Measurements from ENCODE around the gene RNF152.

The RNF152 gene

GRCh38 chr18:61892683-61893308 lies at the start of gene RNF152:
TSS of gene RNF152 (minus strand) at chr18:61893007. CDS start at chr18:61816463, 76,544 bp downstream.
- DNase-seq = peak in 25 of 58 donors; percentile 8 to 61 (median 27)

GRCh38 chr18:61941948-61942471 lies 49.2 kb upstream of the RNF152 start:
- DNase-seq = no peak

- DNase-seq = no peak
These were observed 46.4 kb upstream of the RNF152 start for GRCh38 chr18:61939046-61939674.

- no peak for DNase-seq
These were observed 42.6 kb upstream of the RNF152 start for GRCh38 chr18:61935362-61935761.

- no peak for DNase-seq
These were observed 39.0 kb upstream of the RNF152 start for GRCh38 chr18:61931654-61932379.

GRCh38 chr18:61929881-61930640 lies 37.3 kb upstream of the RNF152 start:
- DNase-seq = no peak

GRCh38 chr18:61926532-61926931 lies 33.7 kb upstream of the RNF152 start:
- no peak for DNase-seq

- no peak for DNase-seq
These were observed 31.7 kb upstream of the RNF152 start for GRCh38 chr18:61924550-61924949.

GRCh38 chr18:61922435-61922834 lies 29.6 kb upstream of the RNF152 start:
- no peak for DNase-seq

- DNase-seq = no peak
These were observed 28.9 kb upstream of the RNF152 start for GRCh38 chr18:61921621-61922235.

GRCh38 chr18:61917818-61918217 lies 25.0 kb upstream of the RNF152 start:
- DNase-seq = no peak

GRCh38 chr18:61912476-61912875 lies 19.7 kb upstream of the RNF152 start:
- no peak for DNase-seq

- no peak for DNase-seq
These were observed 17.3 kb upstream of the RNF152 start for GRCh38 chr18:61910101-61910500.

GRCh38 chr18:61908661-61909060 lies 15.9 kb upstream of the RNF152 start:
- DNase-seq = no peak

GRCh38 chr18:61901323-61901986 lies 8.6 kb upstream of the RNF152 start:
- peak in 2 of 58 donors; percentile 6 for DNase-seq

- DNase-seq = no peak
These were observed 7.9 kb upstream of the RNF152 start for GRCh38 chr18:61900504-61901281.

- DNase-seq = no peak
These were observed 5.9 kb upstream of the RNF152 start for GRCh38 chr18:61898640-61899101.

GRCh38 chr18:61896757-61897156 lies 4.0 kb upstream of the RNF152 start:
- no peak for DNase-seq

GRCh38 chr18:61896118-61896517 lies 3.3 kb upstream of the RNF152 start:
- DNase-seq = no peak
